Activated naive CD8-positive, alpha-beta T cell (primary cell): ENCODE data around the gene INSIG1.

Source experiments
- H3K27ac Mint-ChIP-seq: one replicate; pipeline ENCODE4 v1.8.0; 2021; ENCODE audit warnings: mixed read lengths
- H3K27me3 Mint-ChIP-seq: one replicate; pipeline ENCODE4 v1.8.0; 2021; ENCODE audit warnings: mixed read lengths
- H3K36me3 Mint-ChIP-seq: one replicate; pipeline ENCODE4 v1.8.0; 2021; ENCODE audit warnings: mixed read lengths
- H3K4me1 Mint-ChIP-seq: one replicate; pipeline ENCODE4 v1.8.0; 2021; ENCODE audit warnings: low read depth, mixed read lengths
- H3K4me3 Mint-ChIP-seq: one replicate; pipeline ENCODE4 v1.8.0; 2021; ENCODE audit warnings: mild to moderate bottlenecking, mixed read lengths
- H3K9me3 Mint-ChIP-seq: one replicate; pipeline ENCODE4 v1.8.0; 2021; ENCODE audit warnings: low read depth, mixed read lengths

The INSIG1 gene

GRCh38 chr7:155297517-155298287 lies at the start of gene INSIG1:
Gene INSIG1, plus strand, starts transcription at chr7:155297878. Its CDS starts 408 bp downstream, at chr7:155298286.
- no peaks in the 10 kb centered on the region for H3K9me3 Mint-ChIP-seq
- H3K36me3 Mint-ChIP-seq: no peaks in the 10 kb centered on the region
- peaks cover 46% of the 10 kb centered on the region for H3K4me1 Mint-ChIP-seq
- H3K4me3 Mint-ChIP-seq: peak within 1 kb of the TSS; percentile 90
- no peaks in the 10 kb centered on the region for H3K27me3 Mint-ChIP-seq
- peak within 1 kb of the TSS; percentile 96 for H3K27ac Mint-ChIP-seq

GRCh38 chr7:155248366-155248756 lies 49.3 kb upstream of the INSIG1 start:
- Mint-ChIP-seq H3K4me1 (no peaks in the 10 kb centered on the region), H3K27me3 (no peaks in the 10 kb centered on the region), H3K36me3 (no peaks in the 10 kb centered on the region), H3K27ac (no peak overlapping the region), H3K4me3 (no peak overlapping the region), H3K9me3 (no peaks in the 10 kb centered on the region)

DNA sequence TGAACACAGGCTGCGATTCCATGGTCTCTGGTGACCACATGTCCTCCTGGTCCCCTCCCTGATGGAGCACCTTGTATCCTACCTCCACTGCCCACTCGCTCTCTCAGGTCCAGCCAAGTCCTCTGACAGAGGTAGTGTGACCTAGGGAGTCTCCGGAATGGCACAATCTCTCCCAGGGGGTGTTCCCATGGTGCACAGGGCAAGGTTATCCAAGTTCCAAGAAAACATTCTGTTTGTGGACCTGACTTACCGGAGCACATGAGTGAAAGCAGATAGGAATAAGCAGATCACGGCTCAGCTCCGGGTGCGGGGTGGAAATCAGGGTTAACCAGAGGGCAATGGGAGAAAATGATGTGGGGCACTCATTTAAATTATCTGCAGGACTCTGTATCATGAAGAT lies 45.8 kb upstream of the INSIG1 start:
- no peak overlapping the region for H3K27ac Mint-ChIP-seq

DNA sequence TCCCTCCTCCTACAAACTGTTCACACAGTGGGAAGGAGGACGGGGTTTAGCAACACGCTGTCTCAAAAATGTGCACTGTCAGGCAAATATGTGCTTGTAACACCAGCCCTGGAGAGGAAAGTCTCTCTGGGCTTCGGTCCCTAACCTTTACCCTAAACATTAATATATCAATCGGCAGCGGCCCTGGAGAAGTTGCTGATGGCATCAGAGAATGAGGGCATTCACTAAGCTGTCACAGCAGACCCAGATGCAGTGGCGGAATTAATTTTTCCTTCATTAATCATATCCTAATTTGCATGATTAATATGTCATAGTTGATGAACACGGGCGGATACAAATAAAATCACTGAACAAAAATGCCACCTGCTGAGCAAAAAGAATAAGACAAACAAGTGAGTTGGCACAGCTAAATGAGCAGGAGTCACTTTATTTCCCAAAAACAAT lies 45.2 kb upstream of the INSIG1 start:
- H3K27ac Mint-ChIP-seq: no peak overlapping the region
- no peaks in the 10 kb centered on the region for H3K9me3 Mint-ChIP-seq
- no peaks in the 10 kb centered on the region for H3K27me3 Mint-ChIP-seq
- no peaks in the 10 kb centered on the region for H3K36me3 Mint-ChIP-seq
- H3K4me3 Mint-ChIP-seq: no peak overlapping the region
- H3K4me1 Mint-ChIP-seq: no peaks in the 10 kb centered on the region

More for the DNA sequence above, 45.8 kb upstream of the INSIG1 start:
- Mint-ChIP-seq H3K9me3 (no peaks in the 10 kb centered on the region), H3K27me3 (no peaks in the 10 kb centered on the region), H3K4me3 (no peak overlapping the region), H3K36me3 (no peaks in the 10 kb centered on the region), H3K4me1 (no peaks in the 10 kb centered on the region)

DNA sequence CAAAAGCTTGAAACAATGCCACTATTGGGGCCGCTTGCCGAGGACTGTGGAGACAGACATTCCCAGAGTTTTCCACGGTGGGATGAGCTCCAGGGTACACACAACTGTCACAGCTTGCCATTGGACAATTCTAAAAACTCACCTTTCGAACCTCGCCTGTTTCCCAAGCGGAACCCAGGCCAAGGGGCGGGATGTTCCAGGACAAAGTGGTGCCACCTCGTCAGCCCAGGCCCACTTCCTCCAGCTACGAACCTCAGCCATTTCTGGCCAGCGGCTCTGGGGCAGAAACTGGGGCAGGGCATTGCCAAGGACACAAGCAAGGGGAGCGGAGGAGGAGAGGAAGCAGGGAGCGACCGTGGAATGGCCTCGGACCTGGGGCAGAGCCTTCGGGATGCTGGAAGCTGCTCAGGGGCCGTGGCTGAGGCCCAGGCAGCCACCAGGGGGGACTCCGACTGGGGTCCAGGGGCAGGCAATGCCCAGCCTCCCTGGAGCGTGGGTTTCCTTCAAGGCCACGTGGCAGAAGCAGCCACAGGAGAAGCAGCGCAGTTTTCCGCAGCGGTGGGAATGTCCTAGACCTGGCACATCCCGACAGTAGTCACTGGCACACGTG lies 44.7 kb upstream of the INSIG1 start:
- Mint-ChIP-seq H3K4me3 (no peak overlapping the region), H3K36me3 (no peaks in the 10 kb centered on the region), H3K4me1 (no peaks in the 10 kb centered on the region), H3K9me3 (no peaks in the 10 kb centered on the region), H3K27me3 (no peaks in the 10 kb centered on the region), H3K27ac (no peak overlapping the region)

- Mint-ChIP-seq H3K9me3 (no peaks in the 10 kb centered on the region), H3K4me3 (no peak overlapping the region), H3K4me1 (no peaks in the 10 kb centered on the region), H3K27me3 (no peaks in the 10 kb centered on the region), H3K36me3 (no peaks in the 10 kb centered on the region), H3K27ac (no peak overlapping the region)
These were observed 43.7 kb upstream of the INSIG1 start for GRCh38 chr7:155254018-155254417.

GRCh38 chr7:155255071-155255470 lies 42.6 kb upstream of the INSIG1 start:
- Mint-ChIP-seq H3K4me3 (no peak overlapping the region), H3K36me3 (no peaks in the 10 kb centered on the region), H3K9me3 (no peaks in the 10 kb centered on the region), H3K27me3 (no peaks in the 10 kb centered on the region), H3K4me1 (no peaks in the 10 kb centered on the region), H3K27ac (no peak overlapping the region)

DNA sequence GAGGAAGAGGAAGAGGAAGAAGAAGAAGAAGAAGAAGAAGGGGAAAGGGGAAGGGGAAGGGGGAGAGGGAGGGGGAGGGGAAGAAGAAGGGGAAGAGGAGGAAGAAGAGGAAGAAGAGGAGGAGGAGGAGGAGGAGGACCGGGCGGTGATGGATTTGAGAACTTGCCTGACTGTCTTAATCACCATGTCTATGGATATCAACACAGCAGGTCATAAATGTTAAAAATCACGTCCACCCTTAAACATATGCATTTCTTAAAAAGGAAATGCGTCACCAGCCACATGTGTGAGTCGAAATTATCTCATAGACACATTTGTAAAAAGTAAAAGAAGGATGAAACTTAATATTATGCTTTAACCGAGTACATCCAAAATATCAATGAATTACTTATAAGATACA lies 42.1 kb upstream of the INSIG1 start:
- Mint-ChIP-seq H3K4me3 (no peak overlapping the region), H3K27me3 (peaks cover 1% of the 10 kb centered on the region), H3K4me1 (no peaks in the 10 kb centered on the region), H3K36me3 (no peaks in the 10 kb centered on the region), H3K27ac (no peak overlapping the region), H3K9me3 (no peaks in the 10 kb centered on the region)

- H3K4me1 Mint-ChIP-seq: no peaks in the 10 kb centered on the region
- no peaks in the 10 kb centered on the region for H3K36me3 Mint-ChIP-seq
- H3K27me3 Mint-ChIP-seq: peaks cover 1% of the 10 kb centered on the region
- no peaks in the 10 kb centered on the region for H3K9me3 Mint-ChIP-seq
- H3K27ac Mint-ChIP-seq: no peak overlapping the region
- H3K4me3 Mint-ChIP-seq: no peak overlapping the region
These were observed 41.5 kb upstream of the INSIG1 start for GRCh38 chr7:155256081-155256760.

DNA sequence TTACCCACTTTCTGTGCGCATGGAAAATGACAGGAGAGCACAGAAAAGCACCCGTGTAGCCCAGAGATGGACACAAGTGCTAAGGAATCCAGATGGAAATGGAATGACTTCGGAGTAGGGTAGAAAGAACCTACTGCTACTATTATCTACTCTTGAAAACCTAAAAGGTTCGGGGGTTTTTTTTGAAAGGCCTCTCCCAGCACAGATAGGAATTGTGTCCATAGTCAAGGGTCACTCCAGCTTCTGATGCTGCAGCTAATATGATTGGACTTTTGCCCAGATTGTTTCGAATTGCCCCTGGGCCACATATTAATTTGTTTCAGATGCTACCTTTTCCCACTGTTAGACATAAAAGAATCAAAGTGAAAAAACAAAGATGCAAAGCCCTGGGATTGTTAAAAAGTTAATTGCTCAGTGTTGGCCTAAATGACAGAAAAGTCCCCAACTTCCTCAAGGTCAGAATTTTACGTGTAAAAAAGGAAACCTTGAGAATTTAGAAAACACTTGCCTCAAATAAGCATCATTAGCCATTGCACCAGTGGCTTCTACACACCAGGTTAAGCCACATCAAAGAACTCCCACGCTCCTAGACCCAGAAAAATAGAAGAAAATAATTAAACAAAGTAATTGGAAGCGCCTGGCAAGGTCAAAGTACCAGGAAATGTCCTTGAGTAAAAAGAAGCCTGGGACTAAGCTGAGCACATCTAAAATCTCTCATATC lies 40.8 kb upstream of the INSIG1 start:
- Mint-ChIP-seq H3K27ac (no peak overlapping the region), H3K27me3 (peaks cover 1% of the 10 kb centered on the region), H3K36me3 (no peaks in the 10 kb centered on the region), H3K9me3 (no peaks in the 10 kb centered on the region), H3K4me3 (no peak overlapping the region), H3K4me1 (no peaks in the 10 kb centered on the region)

GRCh38 chr7:155257482-155258225 lies 40.0 kb upstream of the INSIG1 start:
- Mint-ChIP-seq H3K27ac (no peak overlapping the region), H3K9me3 (no peaks in the 10 kb centered on the region), H3K4me1 (no peaks in the 10 kb centered on the region), H3K4me3 (no peak overlapping the region), H3K27me3 (peaks cover 1% of the 10 kb centered on the region), H3K36me3 (no peaks in the 10 kb centered on the region)

DNA sequence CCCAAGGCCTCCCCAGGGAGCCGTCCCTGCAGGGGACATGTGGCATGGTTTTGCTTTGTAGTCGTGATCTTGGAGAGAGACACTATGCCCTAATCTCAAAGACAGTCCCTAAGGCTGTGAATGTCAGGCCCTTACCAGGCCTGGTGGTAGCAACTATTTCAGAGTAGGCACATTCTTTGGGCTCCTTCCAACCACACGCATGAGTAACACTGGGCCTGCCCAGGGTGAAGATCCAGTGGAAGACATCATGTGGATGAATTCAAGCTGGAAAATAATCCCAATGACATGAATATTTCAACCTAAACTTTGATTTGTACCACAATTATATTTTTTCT lies 39.5 kb upstream of the INSIG1 start:
- Mint-ChIP-seq H3K4me1 (no peaks in the 10 kb centered on the region), H3K36me3 (no peaks in the 10 kb centered on the region)

GRCh38 chr7:155259866-155260497 lies 37.7 kb upstream of the INSIG1 start:
- no peaks in the 10 kb centered on the region for H3K9me3 Mint-ChIP-seq
- H3K4me1 Mint-ChIP-seq: no peaks in the 10 kb centered on the region
- H3K4me3 Mint-ChIP-seq: no peak overlapping the region
- no peak overlapping the region for H3K27ac Mint-ChIP-seq
- H3K36me3 Mint-ChIP-seq: no peaks in the 10 kb centered on the region
- H3K27me3 Mint-ChIP-seq: peaks cover 1% of the 10 kb centered on the region

More for the DNA sequence above, 39.5 kb upstream of the INSIG1 start:
- no peak overlapping the region for H3K4me3 Mint-ChIP-seq
- no peaks in the 10 kb centered on the region for H3K9me3 Mint-ChIP-seq
- H3K27me3 Mint-ChIP-seq: peaks cover 1% of the 10 kb centered on the region
- no peak overlapping the region for H3K27ac Mint-ChIP-seq

- no peaks in the 10 kb centered on the region for H3K9me3 Mint-ChIP-seq
- no peak overlapping the region for H3K27ac Mint-ChIP-seq
- no peaks in the 10 kb centered on the region for H3K36me3 Mint-ChIP-seq
- H3K4me1 Mint-ChIP-seq: no peaks in the 10 kb centered on the region
- peaks cover 1% of the 10 kb centered on the region for H3K27me3 Mint-ChIP-seq
- no peak overlapping the region for H3K4me3 Mint-ChIP-seq
These were observed 37.2 kb upstream of the INSIG1 start for GRCh38 chr7:155260498-155260872.
